Measurements from ENCODE around the gene PDE4D.

Gene PDE4D

GRCh38 chr5:59285300-59286016 is 608.1 kb downstream of the PDE4D start:
- no peak overlapping the region for H2BK15ac ChIP-seq (ENCODE audit: low read length)
- no peak overlapping the region for H3K14ac ChIP-seq (ENCODE audit: low read length)
- H2BK120ac ChIP-seq (ENCODE audit: low read depth, low read length): no peak overlapping the region
- no peak overlapping the region for H4K91ac ChIP-seq (ENCODE audit: low read depth, low read length, poor library complexity)
- no peak for DNase-seq (ENCODE audit: low spot score)
- H3K18ac ChIP-seq (ENCODE audit: low read length): no peak overlapping the region
- no peak overlapping the region for H2AFZ ChIP-seq (ENCODE audit: low read length)
- H3K9me3 ChIP-seq (replicated peaks in 1 of 2; ENCODE audit: control insufficient read depth in 2 of 2, insufficient read depth in 1 of 2, low read depth in 1 of 2, low read length in 2 of 2): peaks cover 0 to 2% of the 10 kb centered on the region in 2 donors
- H3K27me3 ChIP-seq (ENCODE audit: control insufficient read depth in 3 of 3, insufficient read depth in 3 of 3, low read depth in 1 of 3, low read length in 3 of 3): no peaks in the 10 kb centered on the region
- H3K4me2 ChIP-seq (ENCODE audit: insufficient read depth, low read length, poor library complexity, severe bottlenecking): no peak overlapping the region
- H2AK5ac ChIP-seq (ENCODE audit: low read depth, low read length): no peak overlapping the region
- H4K8ac ChIP-seq (ENCODE audit: low read depth, low read length): no peak overlapping the region
- no peaks in the 10 kb centered on the region for H3K36me3 ChIP-seq (replicated peaks in 1 of 2; ENCODE audit: control insufficient read depth in 2 of 2, insufficient read depth in 2 of 2, low read length in 2 of 2)
- H2BK5ac ChIP-seq (ENCODE audit: low read length): no peak overlapping the region
- H3K79me1 ChIP-seq (ENCODE audit: low read depth, low read length): no peaks in the 10 kb centered on the region
- WGBS, 2 donors (ENCODE audit: extremely low coverage in 2 of 2, insufficient read length in 2 of 2, insufficient replicate concordance in 1 of 2): no CpG with 5 or more reads among the region's 4 CpGs
- H3K4me1 ChIP-seq (ENCODE audit: control insufficient read depth in 2 of 2, insufficient read depth in 1 of 2, low read depth in 1 of 2, low read length in 2 of 2): no peaks in the 10 kb centered on the region
- no peak overlapping the region for H2BK12ac ChIP-seq (ENCODE audit: low read length)
- no peak overlapping the region for H3K27ac ChIP-seq (replicated peaks; ENCODE audit: low read length)
- no peak overlapping the region for H3K4me3 ChIP-seq (ENCODE audit: low read length in 2 of 2)
- no peak overlapping the region for H3K9ac ChIP-seq (ENCODE audit: low read depth, low read length, poor library complexity)
- no peak overlapping the region for H3K4ac ChIP-seq (ENCODE audit: low read length)
- H3K23ac ChIP-seq (ENCODE audit: low read depth, low read length, poor library complexity): no peak overlapping the region

- H4K8ac ChIP-seq (ENCODE audit: low read depth, low read length): no peak overlapping the region
- no peak overlapping the region for H2BK12ac ChIP-seq (ENCODE audit: low read length)
- no peak overlapping the region for H3K18ac ChIP-seq (ENCODE audit: low read length)
- no peak overlapping the region for H3K9ac ChIP-seq (ENCODE audit: low read depth, low read length, poor library complexity)
- H3K79me1 ChIP-seq (ENCODE audit: low read depth, low read length): no peaks in the 10 kb centered on the region
- H3K4ac ChIP-seq (ENCODE audit: low read length): no peak overlapping the region
- no peak overlapping the region for H2BK15ac ChIP-seq (ENCODE audit: low read length)
- H2AFZ ChIP-seq (ENCODE audit: low read length): no peak overlapping the region
- no CpG with 5 or more reads among the region's 1 CpG for WGBS, 2 donors (ENCODE audit: extremely low coverage in 2 of 2, insufficient read length in 2 of 2, insufficient replicate concordance in 1 of 2)
- no peak overlapping the region for H4K91ac ChIP-seq (ENCODE audit: low read depth, low read length, poor library complexity)
- no peak overlapping the region for H3K23ac ChIP-seq (ENCODE audit: low read depth, low read length, poor library complexity)
- H3K27ac ChIP-seq (replicated peaks; ENCODE audit: low read length): no peak overlapping the region
- H3K14ac ChIP-seq (ENCODE audit: low read length): no peak overlapping the region
- no peak overlapping the region for H2AK5ac ChIP-seq (ENCODE audit: low read depth, low read length)
- H3K4me1 ChIP-seq (ENCODE audit: control insufficient read depth in 2 of 2, insufficient read depth in 1 of 2, low read depth in 1 of 2, low read length in 2 of 2): no peaks in the 10 kb centered on the region
- no peaks in the 10 kb centered on the region for H3K36me3 ChIP-seq (replicated peaks in 1 of 2; ENCODE audit: control insufficient read depth in 2 of 2, insufficient read depth in 2 of 2, low read length in 2 of 2)
- no peak overlapping the region for H3K4me3 ChIP-seq (ENCODE audit: low read length in 2 of 2)
- no peak overlapping the region for H3K4me2 ChIP-seq (ENCODE audit: insufficient read depth, low read length, poor library complexity, severe bottlenecking)
- DNase-seq (ENCODE audit: low spot score): no peak
- peaks cover 0 to under 1% of the 10 kb centered on the region in 2 donors for H3K9me3 ChIP-seq (replicated peaks in 1 of 2; ENCODE audit: control insufficient read depth in 2 of 2, insufficient read depth in 1 of 2, low read depth in 1 of 2, low read length in 2 of 2)
- no peaks in the 10 kb centered on the region for H3K27me3 ChIP-seq (ENCODE audit: control insufficient read depth in 3 of 3, insufficient read depth in 3 of 3, low read depth in 1 of 3, low read length in 3 of 3)
- no peak overlapping the region for H2BK5ac ChIP-seq (ENCODE audit: low read length)
- H2BK120ac ChIP-seq (ENCODE audit: low read depth, low read length): no peak overlapping the region
Measured at GRCh38 chr5:59282726-59283125, 610.8 kb downstream of the PDE4D start.

DNA sequence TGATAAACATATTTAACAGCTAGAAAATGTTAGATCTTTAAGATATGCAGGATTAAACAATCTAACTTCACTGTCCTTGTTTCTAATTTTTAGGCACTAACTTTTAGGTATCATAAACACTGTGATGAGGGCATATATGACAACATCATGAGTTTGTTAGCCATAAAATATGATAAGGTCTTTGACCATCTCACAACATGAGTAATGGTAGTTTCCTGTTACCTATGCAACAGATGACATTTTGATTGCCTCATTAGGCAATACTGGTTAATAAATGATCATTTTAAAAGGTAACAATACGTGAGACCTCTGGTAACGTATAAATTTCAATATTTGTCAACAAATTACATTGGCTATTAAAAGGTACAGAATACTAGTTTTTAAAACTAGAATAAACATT is 613.5 kb downstream of the PDE4D start:
- H3K18ac ChIP-seq (ENCODE audit: low read length): no peak overlapping the region
- no peak overlapping the region for H3K9ac ChIP-seq (ENCODE audit: low read depth, low read length, poor library complexity)
- no peak for DNase-seq (ENCODE audit: low spot score)
- H2AK5ac ChIP-seq (ENCODE audit: low read depth, low read length): no peak overlapping the region
- H2BK15ac ChIP-seq (ENCODE audit: low read length): no peak overlapping the region
- H3K27me3 ChIP-seq (ENCODE audit: control insufficient read depth in 3 of 3, insufficient read depth in 3 of 3, low read depth in 1 of 3, low read length in 3 of 3): no peaks in the 10 kb centered on the region
- H3K4me2 ChIP-seq (ENCODE audit: insufficient read depth, low read length, poor library complexity, severe bottlenecking): no peak overlapping the region
- peaks cover 0 to 4% of the 10 kb centered on the region in 2 donors for H3K4me1 ChIP-seq (ENCODE audit: control insufficient read depth in 2 of 2, insufficient read depth in 1 of 2, low read depth in 1 of 2, low read length in 2 of 2)
- no peak overlapping the region for H4K8ac ChIP-seq (ENCODE audit: low read depth, low read length)
- no peak overlapping the region for H2BK120ac ChIP-seq (ENCODE audit: low read depth, low read length)
- no peak overlapping the region for H3K27ac ChIP-seq (replicated peaks; ENCODE audit: low read length)
- no peak overlapping the region for H3K4me3 ChIP-seq (ENCODE audit: low read length in 2 of 2)
- no peak overlapping the region for H2BK5ac ChIP-seq (ENCODE audit: low read length)
- WGBS, 2 donors (ENCODE audit: extremely low coverage in 2 of 2, insufficient read length in 2 of 2, insufficient replicate concordance in 1 of 2): no CpG with 5 or more reads among the region's 2 CpGs
- H4K91ac ChIP-seq (ENCODE audit: low read depth, low read length, poor library complexity): no peak overlapping the region
- no peak overlapping the region for H3K4ac ChIP-seq (ENCODE audit: low read length)
- no peak overlapping the region for H2BK12ac ChIP-seq (ENCODE audit: low read length)
- H2AFZ ChIP-seq (ENCODE audit: low read length): no peak overlapping the region
- H3K36me3 ChIP-seq (replicated peaks in 1 of 2; ENCODE audit: control insufficient read depth in 2 of 2, insufficient read depth in 2 of 2, low read length in 2 of 2): no peaks in the 10 kb centered on the region
- H3K79me1 ChIP-seq (ENCODE audit: low read depth, low read length): no peaks in the 10 kb centered on the region
- no peak overlapping the region for H3K14ac ChIP-seq (ENCODE audit: low read length)
- no peaks in the 10 kb centered on the region for H3K9me3 ChIP-seq (replicated peaks in 1 of 2; ENCODE audit: control insufficient read depth in 2 of 2, insufficient read depth in 1 of 2, low read depth in 1 of 2, low read length in 2 of 2)
- no peak overlapping the region for H3K23ac ChIP-seq (ENCODE audit: low read depth, low read length, poor library complexity)

DNA sequence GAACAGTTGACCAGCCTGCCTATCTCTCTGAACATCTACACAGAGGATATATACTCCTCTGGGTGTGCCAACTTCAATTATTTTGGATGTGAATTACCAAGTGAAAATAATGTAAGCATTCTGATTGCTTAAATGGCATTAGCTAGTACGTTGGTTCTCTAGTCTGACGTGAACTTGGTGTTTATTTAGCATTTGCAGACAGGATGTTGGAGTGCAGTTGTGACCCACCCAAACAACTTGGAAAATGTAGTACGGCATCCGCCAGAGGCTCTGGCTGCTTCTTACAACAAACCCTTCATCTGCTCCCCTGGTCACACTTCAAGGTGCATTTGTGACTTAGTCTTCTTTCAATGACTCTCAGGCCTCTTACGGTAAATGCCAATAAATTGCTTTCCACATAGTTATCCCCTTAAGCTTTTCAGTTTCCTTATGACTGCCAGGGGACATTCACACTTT is 616.6 kb downstream of the PDE4D start:
- H3K27me3 ChIP-seq (ENCODE audit: control insufficient read depth in 3 of 3, insufficient read depth in 3 of 3, low read depth in 1 of 3, low read length in 3 of 3): no peaks in the 10 kb centered on the region
- H2BK5ac ChIP-seq (ENCODE audit: low read length): no peak overlapping the region
- H3K18ac ChIP-seq (ENCODE audit: low read length): no peak overlapping the region
- no peak overlapping the region for H3K23ac ChIP-seq (ENCODE audit: low read depth, low read length, poor library complexity)
- H4K8ac ChIP-seq (ENCODE audit: low read depth, low read length): no peak overlapping the region
- no peaks in the 10 kb centered on the region for H3K9me3 ChIP-seq (replicated peaks in 1 of 2; ENCODE audit: control insufficient read depth in 2 of 2, insufficient read depth in 1 of 2, low read depth in 1 of 2, low read length in 2 of 2)
- no peak overlapping the region for H2BK120ac ChIP-seq (ENCODE audit: low read depth, low read length)
- H2AFZ ChIP-seq (ENCODE audit: low read length): no peak overlapping the region
- DNase-seq (ENCODE audit: low spot score): no peak
- no peak overlapping the region for H4K91ac ChIP-seq (ENCODE audit: low read depth, low read length, poor library complexity)
- H2BK15ac ChIP-seq (ENCODE audit: low read length): no peak overlapping the region
- H3K4me1 ChIP-seq (ENCODE audit: control insufficient read depth in 2 of 2, insufficient read depth in 1 of 2, low read depth in 1 of 2, low read length in 2 of 2): peaks cover 0 to 4% of the 10 kb centered on the region in 2 donors
- no peak overlapping the region for H3K4me3 ChIP-seq (ENCODE audit: low read length in 2 of 2)
- H3K79me1 ChIP-seq (ENCODE audit: low read depth, low read length): no peaks in the 10 kb centered on the region
- H3K36me3 ChIP-seq (replicated peaks in 1 of 2; ENCODE audit: control insufficient read depth in 2 of 2, insufficient read depth in 2 of 2, low read length in 2 of 2): no peaks in the 10 kb centered on the region
- no peak overlapping the region for H3K9ac ChIP-seq (ENCODE audit: low read depth, low read length, poor library complexity)
- H2BK12ac ChIP-seq (ENCODE audit: low read length): no peak overlapping the region
- H3K14ac ChIP-seq (ENCODE audit: low read length): no peak overlapping the region
- H3K4ac ChIP-seq (ENCODE audit: low read length): no peak overlapping the region
- WGBS, 2 donors (ENCODE audit: extremely low coverage in 2 of 2, insufficient read length in 2 of 2, insufficient replicate concordance in 1 of 2): no CpG with 5 or more reads among the region's 5 CpGs
- H3K27ac ChIP-seq (replicated peaks; ENCODE audit: low read length): no peak overlapping the region
- H3K4me2 ChIP-seq (ENCODE audit: insufficient read depth, low read length, poor library complexity, severe bottlenecking): no peak overlapping the region
- H2AK5ac ChIP-seq (ENCODE audit: low read depth, low read length): no peak overlapping the region
